Calu3 (cell line): Measurements from ENCODE around the gene NCEH1. TPM values are rescaled to one million over a fixed set of nuclear protein-coding genes. Genes with fewer than 3 reads are reported as not detected.
A peak's percentile ranks its signal among the peaks of the same experiment; 100 is the strongest.

ENCODE experiments used
- BruUV-seq: library from RNA; stranded (reverse); fragments of 400-500 nt; replicated peaks from 2 replicates; lab custom pipeline; 2021; lab: Mats Ljungman, UMichigan
- CTCF ChIA-PET: fragments of 300-600 bp; sonication (Branson Sonifier 250); formaldehyde crosslinking; loops from one replicate; lab custom pipeline; 2022; ENCODE audit warnings: antibody characterized with exemption; lab: Charles Lee
- DNase-seq: peaks from one replicate; pipeline ENCODE4 v3.0.0; 2022
- H3K27ac Mint-ChIP-seq: one replicate; pipeline ENCODE4 v1.8.0; 2022; ENCODE audit warnings: mixed read lengths; ENCODE audit not compliant: unreplicated experiment
- H3K27me3 Mint-ChIP-seq: one replicate; pipeline ENCODE4 v1.8.0; 2022; ENCODE audit warnings: mixed read lengths; ENCODE audit not compliant: unreplicated experiment
- H3K36me3 Mint-ChIP-seq: one replicate; pipeline ENCODE4 v1.8.0; 2022; ENCODE audit warnings: mild to moderate bottlenecking, moderate library complexity, mixed read lengths; ENCODE audit not compliant: insufficient read depth, unreplicated experiment
- H3K4me1 Mint-ChIP-seq: one replicate; pipeline ENCODE4 v1.8.0; 2022; ENCODE audit warnings: mild to moderate bottlenecking, low read depth, mixed read lengths; ENCODE audit not compliant: unreplicated experiment
- H3K4me3 Mint-ChIP-seq: one replicate; pipeline ENCODE4 v1.8.0; 2022; ENCODE audit warnings: mild to moderate bottlenecking, low read depth, moderate library complexity, mixed read lengths; ENCODE audit not compliant: unreplicated experiment
- H3K9me3 Mint-ChIP-seq: one replicate; pipeline ENCODE4 v1.8.0; 2022; ENCODE audit warnings: low read depth, mixed read lengths; ENCODE audit not compliant: unreplicated experiment
- intact Hi-C: fragments of 100-400 bp; cut with micrococcal nuclease; formaldehyde crosslinking; loops from one replicate; pipeline ENCODE4 v1.10.0; 2022; ENCODE audit not compliant: unreplicated experiment
- total RNA-seq: library from RNA; stranded (reverse); gene quantifications from 2 replicates; pipeline ENCODE4 v1.2.3, GENCODE V29; 2022
- TF ChIP-seq, protein P1 (sequence below): fragments of 200-600 bp; IDR thresholded peaks from one replicate; pipeline ENCODE4 v1.8.0; 2022; ENCODE audit warnings: antibody characterized with exemption; ENCODE audit not compliant: unreplicated experiment

Gene NCEH1
- total RNA-seq, 1 experiment from 2014 or later: 163 TPM

DNA sequence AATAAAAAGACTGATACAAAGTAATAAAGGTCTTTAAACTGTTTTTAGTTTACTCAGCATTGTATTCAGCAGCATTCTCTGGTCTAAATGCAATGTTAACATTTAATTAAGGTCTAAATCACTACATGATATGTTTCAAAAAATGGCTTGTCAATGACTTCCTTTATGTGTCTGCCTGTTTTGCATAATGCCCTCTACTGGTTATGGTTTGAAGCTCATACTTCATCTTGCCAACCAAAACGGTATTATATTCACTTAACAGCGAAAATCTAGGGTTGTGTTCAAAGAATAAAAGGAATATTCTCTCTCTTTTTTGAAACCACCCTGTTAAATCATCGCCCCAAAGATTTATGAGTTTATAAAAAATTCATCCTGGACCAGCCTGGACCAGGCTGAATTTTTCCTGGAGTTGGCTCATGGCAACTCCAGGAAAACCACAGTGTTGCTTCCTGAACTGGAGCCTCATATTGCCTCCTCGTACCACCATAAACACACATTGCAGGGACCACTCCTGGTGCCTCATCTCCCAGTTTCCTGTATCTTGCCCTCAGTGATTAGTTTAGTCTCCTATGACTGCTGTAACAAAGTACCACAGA is 6.7 kb upstream of the NCEH1 start:
- TF ChIP-seq, protein P1, sequence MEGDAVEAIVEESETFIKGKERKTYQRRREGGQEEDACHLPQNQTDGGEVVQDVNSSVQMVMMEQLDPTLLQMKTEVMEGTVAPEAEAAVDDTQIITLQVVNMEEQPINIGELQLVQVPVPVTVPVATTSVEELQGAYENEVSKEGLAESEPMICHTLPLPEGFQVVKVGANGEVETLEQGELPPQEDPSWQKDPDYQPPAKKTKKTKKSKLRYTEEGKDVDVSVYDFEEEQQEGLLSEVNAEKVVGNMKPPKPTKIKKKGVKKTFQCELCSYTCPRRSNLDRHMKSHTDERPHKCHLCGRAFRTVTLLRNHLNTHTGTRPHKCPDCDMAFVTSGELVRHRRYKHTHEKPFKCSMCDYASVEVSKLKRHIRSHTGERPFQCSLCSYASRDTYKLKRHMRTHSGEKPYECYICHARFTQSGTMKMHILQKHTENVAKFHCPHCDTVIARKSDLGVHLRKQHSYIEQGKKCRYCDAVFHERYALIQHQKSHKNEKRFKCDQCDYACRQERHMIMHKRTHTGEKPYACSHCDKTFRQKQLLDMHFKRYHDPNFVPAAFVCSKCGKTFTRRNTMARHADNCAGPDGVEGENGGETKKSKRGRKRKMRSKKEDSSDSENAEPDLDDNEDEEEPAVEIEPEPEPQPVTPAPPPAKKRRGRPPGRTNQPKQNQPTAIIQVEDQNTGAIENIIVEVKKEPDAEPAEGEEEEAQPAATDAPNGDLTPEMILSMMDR: no peak
- H3K4me3 Mint-ChIP-seq: no peak overlapping the region
- CTCF ChIA-PET: interaction anchor here (0.6 to 1.0 kb wide), 5 partner anchors 10 to 205 kb away, joined by 3 to 9 read pairs (median 5); partner anchors contain the start of gene ECT2
- no TSS peak for BruUV-seq
- H3K4me1 Mint-ChIP-seq: peaks cover 27% of the 10 kb centered on the region
- H3K27ac Mint-ChIP-seq: no peak overlapping the region
- intact Hi-C loops: no loop called here
- no peaks in the 10 kb centered on the region for H3K27me3 Mint-ChIP-seq
- no peak for DNase-seq
- peaks cover 5% of the 10 kb centered on the region for H3K9me3 Mint-ChIP-seq
- peaks cover 5% of the 10 kb centered on the region for H3K36me3 Mint-ChIP-seq

DNA sequence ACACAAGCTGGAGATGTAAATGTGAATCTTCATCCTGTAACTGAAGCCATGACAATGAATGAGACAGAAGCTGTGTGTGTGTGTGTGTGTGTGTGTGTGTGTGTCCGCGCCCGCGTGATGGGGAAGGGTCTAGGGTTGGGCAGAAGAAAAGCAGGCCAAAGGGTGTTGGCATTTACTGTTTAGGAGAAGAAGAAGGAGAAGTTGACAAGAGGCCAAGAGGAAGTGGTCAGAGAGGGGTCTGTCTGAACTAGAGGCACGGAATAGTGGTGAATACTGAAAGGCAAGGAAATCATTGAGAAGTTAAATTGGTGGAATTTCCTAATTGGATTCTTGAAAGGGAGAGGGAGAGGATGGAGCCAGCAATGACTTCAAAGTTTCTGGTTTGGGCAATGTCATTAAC is 5.6 kb upstream of the NCEH1 start:
- no peak for DNase-seq
- H3K4me1 Mint-ChIP-seq: peaks cover 20% of the 10 kb centered on the region
- TF ChIP-seq, protein P1: no peak
- CTCF ChIA-PET: no interaction called here
- no peak overlapping the region for H3K4me3 Mint-ChIP-seq
- H3K9me3 Mint-ChIP-seq: peaks cover 5% of the 10 kb centered on the region
- H3K36me3 Mint-ChIP-seq: no peaks in the 10 kb centered on the region
- H3K27me3 Mint-ChIP-seq: no peaks in the 10 kb centered on the region
- no peak overlapping the region for H3K27ac Mint-ChIP-seq
- intact Hi-C loops: no loop called here
- BruUV-seq: no TSS peak

DNA sequence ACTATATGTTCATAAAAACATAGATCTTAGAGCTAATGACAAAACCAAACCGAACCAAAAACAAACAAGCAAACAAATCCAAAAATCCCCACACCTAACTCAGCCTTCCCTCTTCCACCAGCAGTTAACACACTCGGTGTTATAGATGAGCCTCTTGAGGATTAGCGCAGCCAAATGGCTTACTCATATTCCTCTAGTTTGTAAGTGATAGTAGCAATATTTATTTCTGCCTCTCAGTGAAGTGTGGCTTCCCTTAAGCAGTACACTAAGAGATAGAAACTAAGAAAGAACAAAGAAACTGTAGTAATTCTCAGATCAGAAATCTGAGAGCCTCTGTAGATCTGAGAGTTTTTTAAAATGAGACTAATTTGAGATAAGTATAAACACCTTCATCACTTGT is 2.4 kb upstream of the NCEH1 start:
- H3K36me3 Mint-ChIP-seq: peaks cover 31% of the 10 kb centered on the region
- H3K4me3 Mint-ChIP-seq: no peak overlapping the region
- CTCF ChIA-PET: interaction anchor here (0.6 kb wide), 1 partner anchor 20 kb away, joined by 3 read pairs; no protein-coding TSS in a partner anchor
- no peaks in the 10 kb centered on the region for H3K9me3 Mint-ChIP-seq
- no TSS peak for BruUV-seq
- H3K27me3 Mint-ChIP-seq: no peaks in the 10 kb centered on the region
- DNase-seq: no peak
- peak overlapping the region; percentile 25 for H3K27ac Mint-ChIP-seq
- TF ChIP-seq, protein P1: no peak
- intact Hi-C loops: no loop called here
- H3K4me1 Mint-ChIP-seq: peaks cover 26% of the 10 kb centered on the region

DNA sequence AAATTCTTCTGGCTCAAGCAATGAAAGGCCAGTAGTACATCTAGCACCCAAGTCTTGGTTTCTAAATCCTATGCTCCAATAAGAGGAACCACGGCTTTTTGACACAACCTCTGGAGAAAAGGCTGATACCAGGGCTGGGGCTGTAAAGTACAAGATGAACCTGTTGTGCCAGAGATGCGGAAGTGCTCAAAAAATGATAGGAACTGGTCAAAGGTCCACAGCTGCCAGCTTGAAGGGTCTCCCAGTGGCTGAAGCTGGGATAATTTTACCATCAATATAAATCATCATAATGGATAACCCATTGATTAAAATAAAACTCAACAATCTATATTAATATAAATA is 558 bp upstream of the NCEH1 start:
- BruUV-seq: TSS peak; percentile 80
- peak; percentile 58 for DNase-seq
- Mint-ChIP-seq H3K27ac (peak overlapping the region; percentile 98), H3K4me1 (peaks cover 44% of the 10 kb centered on the region), H3K4me3 (peak overlapping the region; percentile 96), H3K36me3 (peaks cover 45% of the 10 kb centered on the region), H3K9me3 (no peaks in the 10 kb centered on the region), H3K27me3 (no peaks in the 10 kb centered on the region)
- TF ChIP-seq, protein P1: no peak
- CTCF ChIA-PET: interaction anchor here (0.5 to 3.3 kb wide), 10 partner anchors 10 to 137 kb away, joined by 3 to 59 read pairs (median 4); partner anchors contain the start of gene ECT2
- intact Hi-C loops: loop anchor here (1.0 to 2.0 kb wide), 3 partner anchors 21 to 39 kb away; partner anchors contain the start of gene ECT2
